ENCODE results near the gene RGS9BP.

DNA sequence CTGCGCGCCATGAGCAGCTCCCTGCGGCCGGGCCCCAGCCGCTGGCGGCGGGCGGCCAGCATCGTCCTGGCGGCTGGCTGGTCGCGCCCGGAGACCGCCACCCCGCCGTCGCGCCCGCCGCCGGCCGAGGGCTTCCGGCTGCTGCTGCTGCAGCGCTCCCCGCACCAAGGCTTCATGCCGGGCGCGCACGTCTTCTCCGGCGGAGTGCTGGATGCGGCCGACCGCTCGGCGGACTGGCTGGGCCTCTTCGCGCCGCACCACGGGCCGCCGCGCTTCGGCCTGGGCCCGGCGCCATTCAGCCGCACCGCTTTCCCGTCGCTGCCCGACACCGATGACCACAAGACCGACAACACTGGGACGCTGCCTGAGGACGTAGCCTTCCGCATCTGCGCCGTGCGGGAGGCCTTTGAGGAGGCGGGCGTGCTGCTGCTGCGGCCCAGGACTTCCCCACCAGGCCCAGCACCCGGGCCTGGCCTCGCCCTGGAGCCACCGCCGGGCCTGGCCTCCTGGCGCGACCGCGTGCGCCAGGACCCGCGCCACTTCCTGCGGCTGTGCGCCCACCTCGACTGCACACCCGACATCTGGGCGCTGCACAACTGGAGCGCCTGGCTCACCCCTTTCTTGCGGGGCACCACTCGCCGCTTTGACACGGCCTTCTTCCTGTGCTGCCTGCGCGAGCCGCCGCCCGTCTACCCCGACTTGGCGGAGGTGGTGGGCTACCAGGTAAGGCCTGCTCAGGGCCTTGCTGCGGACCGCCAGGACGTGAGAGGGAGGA lies 16.5 kb downstream of the RGS9BP start:
- TF ChIP-seq, protein P1, sequence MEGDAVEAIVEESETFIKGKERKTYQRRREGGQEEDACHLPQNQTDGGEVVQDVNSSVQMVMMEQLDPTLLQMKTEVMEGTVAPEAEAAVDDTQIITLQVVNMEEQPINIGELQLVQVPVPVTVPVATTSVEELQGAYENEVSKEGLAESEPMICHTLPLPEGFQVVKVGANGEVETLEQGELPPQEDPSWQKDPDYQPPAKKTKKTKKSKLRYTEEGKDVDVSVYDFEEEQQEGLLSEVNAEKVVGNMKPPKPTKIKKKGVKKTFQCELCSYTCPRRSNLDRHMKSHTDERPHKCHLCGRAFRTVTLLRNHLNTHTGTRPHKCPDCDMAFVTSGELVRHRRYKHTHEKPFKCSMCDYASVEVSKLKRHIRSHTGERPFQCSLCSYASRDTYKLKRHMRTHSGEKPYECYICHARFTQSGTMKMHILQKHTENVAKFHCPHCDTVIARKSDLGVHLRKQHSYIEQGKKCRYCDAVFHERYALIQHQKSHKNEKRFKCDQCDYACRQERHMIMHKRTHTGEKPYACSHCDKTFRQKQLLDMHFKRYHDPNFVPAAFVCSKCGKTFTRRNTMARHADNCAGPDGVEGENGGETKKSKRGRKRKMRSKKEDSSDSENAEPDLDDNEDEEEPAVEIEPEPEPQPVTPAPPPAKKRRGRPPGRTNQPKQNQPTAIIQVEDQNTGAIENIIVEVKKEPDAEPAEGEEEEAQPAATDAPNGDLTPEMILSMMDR (conservative IDR thresholded peaks at IDR 0.05 in 1 of 2, IDR thresholded peaks at IDR 0.05 in 1 of 2; ENCODE audit: low read depth in 1 of 2, low read length in 2 of 2): no peak
- no peak for TF ChIP-seq EZH2 (IDR thresholded peaks at IDR 0.05; ENCODE audit: low read length, missing control alignments)

All from fibroblast of lung (primary cell).